ENCODE measurements around the gene F7.

DNA sequence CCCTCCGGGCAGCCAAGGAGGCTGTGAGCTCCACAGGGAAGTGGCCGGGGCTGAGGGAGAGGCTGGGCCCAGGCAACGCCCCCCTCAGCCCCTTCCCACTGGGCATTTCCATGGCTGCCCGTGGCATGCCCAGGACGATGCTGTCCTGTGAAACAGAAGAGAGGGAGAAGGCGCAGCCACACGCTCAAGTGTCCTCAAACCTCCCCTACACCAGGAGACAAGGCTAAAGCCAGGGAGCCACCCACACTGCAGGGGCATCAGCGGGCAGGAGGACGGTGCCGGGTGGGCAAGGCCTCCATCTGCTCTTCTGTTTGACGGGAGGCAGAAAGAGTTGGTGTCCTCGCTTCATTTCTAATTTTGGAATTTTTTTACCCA lies 38.7 kb downstream of the F7 start:
- TF ChIP-seq TEAD4 (CRISPR knock-in tag; IDR thresholded peaks at IDR 0.05) = no peak
- TF ChIP-seq, protein P1, sequence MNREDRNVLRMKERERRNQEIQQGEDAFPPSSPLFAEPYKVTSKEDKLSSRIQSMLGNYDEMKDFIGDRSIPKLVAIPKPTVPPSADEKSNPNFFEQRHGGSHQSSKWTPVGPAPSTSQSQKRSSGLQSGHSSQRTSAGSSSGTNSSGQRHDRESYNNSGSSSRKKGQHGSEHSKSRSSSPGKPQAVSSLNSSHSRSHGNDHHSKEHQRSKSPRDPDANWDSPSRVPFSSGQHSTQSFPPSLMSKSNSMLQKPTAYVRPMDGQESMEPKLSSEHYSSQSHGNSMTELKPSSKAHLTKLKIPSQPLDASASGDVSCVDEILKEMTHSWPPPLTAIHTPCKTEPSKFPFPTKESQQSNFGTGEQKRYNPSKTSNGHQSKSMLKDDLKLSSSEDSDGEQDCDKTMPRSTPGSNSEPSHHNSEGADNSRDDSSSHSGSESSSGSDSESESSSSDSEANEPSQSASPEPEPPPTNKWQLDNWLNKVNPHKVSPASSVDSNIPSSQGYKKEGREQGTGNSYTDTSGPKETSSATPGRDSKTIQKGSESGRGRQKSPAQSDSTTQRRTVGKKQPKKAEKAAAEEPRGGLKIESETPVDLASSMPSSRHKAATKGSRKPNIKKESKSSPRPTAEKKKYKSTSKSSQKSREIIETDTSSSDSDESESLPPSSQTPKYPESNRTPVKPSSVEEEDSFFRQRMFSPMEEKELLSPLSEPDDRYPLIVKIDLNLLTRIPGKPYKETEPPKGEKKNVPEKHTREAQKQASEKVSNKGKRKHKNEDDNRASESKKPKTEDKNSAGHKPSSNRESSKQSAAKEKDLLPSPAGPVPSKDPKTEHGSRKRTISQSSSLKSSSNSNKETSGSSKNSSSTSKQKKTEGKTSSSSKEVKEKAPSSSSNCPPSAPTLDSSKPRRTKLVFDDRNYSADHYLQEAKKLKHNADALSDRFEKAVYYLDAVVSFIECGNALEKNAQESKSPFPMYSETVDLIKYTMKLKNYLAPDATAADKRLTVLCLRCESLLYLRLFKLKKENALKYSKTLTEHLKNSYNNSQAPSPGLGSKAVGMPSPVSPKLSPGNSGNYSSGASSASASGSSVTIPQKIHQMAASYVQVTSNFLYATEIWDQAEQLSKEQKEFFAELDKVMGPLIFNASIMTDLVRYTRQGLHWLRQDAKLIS (CRISPR knock-in tag; IDR thresholded peaks at IDR 0.05; ENCODE audit: borderline replicate concordance) = no peak

Data from WTC11 (cell line).